Measurements from ENCODE around the gene SGMS1.

SGMS1 gene

DNA sequence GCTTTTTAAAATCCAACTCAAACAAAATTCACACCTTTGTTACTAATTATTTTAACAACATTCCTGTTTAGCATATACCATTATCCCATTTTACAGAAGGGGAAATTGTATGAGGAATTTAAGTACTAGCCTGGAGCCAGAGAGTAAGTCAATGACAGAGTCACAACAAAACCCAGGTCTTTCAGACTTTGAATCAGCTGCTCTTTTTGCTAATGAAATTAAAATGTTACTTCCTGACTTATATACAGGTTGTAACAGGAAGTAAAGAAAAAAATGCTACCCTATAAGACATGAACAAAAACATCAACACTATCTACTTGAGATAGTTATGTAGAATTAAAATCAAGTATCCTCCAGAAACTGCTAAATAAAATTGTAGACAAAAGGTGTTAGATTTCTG lies 289.9 kb downstream of the SGMS1 start:
- no peak for DNase-seq (ENCODE audit: low read depth)

DNA sequence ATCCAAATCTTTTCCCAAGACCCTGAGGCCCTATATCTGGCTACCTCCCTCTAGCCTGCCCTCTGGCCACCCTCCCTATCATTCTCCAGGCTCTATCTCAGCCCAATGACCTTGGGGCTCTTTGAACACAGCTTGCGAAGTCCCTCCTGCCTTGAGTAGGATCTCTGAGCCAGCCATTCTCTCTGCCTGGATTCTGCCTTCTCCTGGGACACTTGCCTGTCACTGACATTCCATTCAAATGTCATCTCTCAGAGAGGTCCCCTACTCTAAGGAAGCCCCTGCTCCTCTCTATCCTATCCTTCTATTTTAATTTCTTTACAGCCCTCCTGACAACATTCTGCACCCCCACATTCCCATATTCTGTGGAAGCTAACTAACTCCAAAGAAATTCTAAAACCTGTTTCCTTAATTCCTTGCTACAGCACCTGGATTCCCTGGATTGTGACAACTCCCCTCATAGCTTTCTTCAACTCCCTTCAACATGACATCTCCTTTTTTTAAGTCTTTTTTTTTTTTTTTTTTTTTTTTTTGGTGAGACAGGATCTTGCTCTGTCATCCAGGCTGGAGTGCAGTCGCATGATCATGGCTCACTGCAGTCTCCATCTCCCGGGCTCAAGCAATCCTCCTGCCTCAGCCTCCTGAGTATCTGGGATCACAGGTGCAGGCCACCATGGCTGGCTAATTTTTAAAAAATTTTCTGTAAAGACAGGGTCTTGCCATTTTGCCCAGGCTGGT lies 291.5 kb downstream of the SGMS1 start:
- DNase-seq (ENCODE audit: low read depth) = no peak

DNA sequence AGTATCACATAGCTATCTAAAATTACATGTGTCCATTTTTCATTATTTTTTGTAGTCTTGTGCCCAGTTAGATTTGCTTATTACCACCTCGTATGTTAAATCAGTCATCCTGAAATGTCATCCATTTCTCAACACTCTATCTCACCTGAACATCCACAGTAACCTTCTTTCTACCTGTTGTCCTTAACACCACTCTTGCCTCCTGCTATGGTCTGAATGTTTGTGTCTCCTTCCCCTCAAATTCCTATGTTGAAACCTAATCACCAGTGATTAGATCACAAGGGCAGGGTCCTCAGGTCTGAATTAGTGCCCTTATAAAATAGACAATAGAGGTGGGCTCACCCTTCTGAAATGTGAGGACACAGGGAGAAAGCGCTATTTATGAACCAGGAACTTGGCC lies 292.3 kb downstream of the SGMS1 start:
- DNase-seq (ENCODE audit: low read depth) = no peak

DNA sequence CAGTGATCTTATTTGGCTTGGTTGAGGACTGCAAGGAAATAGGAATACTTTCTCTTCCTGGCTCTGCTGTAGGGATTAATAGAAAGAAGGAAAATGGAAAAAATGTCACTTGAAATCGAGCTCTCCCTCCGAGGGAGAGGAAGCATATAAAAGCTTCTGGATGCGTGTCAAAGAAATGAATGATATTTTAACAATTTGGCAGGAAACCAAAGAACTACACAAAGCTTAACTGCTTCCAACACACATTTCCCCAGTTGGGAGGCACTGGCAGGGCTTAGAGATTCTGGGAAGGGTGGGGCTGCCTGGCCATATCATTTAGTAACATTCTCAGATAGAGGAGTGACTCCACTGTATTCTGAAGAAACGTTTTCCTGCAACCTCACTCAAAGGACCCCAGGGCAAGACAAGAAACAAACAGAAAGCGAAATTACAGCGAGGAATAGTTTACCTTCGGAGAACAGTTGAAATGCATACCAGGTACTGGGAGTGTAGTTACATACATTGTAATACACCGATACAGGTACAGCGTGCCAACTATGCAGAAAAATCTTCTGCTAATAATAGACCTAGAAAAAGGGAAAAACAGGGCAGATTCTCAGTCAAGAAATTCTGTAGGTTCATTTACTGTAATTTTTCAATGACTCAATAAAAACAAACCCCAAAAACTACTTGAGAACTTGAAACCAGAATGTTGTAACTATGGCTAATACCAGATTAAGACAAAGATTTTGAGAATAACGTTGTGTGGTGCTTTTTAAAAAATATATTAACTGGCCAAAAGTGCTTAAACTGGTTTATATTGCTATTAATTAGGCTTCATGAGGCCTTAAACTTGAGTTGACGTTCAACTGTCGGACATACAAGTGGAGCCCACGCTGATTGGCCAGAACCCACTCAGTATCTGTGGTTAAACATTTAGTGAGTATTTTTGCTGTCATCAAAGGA lies 296.7 kb downstream of the SGMS1 start:
- DNase-seq (ENCODE audit: low read depth) = peak; percentile 83

DNA sequence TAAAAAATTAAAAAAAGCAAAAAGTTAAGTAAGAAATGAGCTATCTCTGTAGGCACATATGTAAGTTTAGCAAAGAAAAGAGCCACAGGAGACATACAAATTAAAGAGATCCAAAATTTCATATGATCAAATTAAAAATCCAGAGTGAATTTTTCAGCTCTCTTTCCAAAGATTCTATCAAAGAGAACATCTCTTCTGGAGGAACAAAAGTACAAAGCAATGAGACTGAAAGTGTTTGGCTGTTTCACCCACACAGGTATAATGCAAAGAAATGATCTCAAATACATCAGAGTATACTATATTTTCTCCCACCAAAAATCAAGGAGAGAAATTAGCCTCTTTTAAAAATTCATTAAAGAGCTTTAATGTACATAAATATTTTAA lies 297.6 kb downstream of the SGMS1 start:
- no peak for DNase-seq (ENCODE audit: low read depth)

DNA sequence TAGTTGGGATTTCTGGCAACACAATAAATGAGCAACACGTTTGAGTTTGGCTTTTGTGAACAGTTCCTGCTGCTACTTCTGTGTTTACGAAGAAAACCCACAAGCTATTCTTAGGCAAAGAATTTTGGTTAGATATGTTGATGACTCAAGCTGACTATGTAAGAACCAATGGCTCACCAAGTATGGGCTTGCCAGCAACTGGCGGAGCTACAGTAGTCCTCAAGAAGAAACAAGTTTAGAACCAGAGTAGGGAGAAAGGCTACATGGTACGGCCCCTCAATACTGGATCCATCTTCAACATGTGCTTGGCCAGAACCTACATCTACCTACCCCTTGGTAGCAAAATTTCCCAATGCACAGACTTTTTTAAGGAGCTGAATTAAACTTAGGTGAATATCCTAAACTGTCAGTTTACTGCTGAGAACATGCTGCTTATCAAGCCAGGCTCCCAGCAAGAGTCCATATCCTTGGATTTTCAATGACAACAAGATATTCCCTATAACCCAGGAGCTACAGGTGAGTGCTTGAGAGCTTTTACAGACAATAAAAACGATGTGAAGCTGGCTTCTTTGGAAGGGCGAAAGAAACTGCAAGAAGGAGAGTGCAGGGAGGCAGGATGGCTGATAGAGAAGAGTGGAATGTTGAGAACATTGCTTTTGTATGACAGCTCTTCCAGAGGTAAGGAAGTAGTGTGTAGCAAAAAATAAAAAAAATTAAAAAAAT lies 298.1 kb downstream of the SGMS1 start:
- peak; percentile 93 for DNase-seq (ENCODE audit: low read depth)

DNA sequence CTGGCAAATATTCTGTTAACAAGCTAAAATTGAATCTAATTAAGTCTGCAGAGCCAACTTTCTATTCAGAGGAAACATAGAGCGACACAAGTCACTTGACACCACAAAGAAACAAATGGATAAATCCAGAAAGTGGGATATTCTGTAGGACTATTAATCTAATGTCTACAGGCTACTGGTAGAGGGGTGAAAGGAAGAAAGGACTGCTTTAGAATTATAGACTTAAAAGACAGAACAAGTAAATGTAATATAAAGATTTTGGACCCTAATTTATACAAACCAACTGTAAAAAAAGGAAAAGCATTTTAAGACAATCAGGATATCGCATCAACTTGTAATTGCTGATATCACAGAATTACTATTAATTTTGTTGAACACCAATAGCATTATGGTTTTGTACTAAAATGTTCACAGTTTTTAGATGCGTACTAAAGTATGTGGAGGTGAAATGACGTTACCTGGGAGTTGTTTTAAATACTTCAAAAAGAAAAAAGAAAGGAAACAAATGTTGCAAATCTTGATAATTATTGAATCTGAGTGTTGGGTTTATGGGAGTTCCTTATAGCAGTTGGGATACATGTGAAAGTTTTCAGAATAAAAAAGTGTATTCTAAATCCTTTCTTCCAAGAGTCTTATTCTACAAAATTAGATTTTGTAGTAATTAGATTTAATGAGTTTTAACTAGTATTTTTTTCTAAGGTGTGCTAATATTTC lies 298.9 kb downstream of the SGMS1 start:
- DNase-seq (ENCODE audit: low read depth) = no peak

DNA sequence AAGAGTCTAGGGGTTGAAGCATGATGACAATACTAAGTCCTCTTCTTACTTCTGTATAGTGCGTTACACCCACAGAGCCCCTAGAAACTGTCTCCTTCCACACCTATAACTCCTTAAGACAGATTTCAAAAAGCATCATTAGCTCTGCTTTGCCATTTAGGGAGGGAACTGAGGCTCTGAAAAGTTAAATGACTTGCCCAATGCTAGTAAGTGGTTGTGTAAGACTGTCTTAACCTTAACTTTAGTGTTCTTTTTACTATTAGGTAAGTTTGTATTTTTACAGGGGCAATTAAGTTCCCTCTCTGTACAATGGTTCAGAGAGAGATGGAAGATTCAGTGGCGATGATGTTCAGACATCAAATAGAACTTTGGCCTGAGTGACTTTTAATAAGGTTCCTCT lies 299.7 kb downstream of the SGMS1 start:
- DNase-seq (ENCODE audit: low read depth) = no peak

DNA sequence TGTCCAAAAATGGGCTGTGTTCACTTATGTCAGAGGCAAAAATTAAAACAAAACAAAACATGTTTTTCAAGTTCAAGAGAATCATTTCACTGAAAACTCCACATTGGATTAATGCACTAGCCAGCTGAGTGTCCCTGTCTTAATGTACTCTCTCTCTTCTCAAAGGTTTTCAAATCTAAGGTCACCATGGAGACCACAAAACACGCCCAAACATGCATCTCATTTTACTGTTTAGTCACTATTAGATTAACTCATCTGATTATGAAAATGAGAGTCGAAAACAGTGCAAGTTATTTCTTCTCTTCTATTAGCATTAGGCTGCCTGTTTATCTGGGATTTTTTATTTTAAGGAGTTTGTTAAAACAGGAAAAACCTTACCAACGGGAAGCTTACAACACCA lies 301.7 kb downstream of the SGMS1 start:
- DNase-seq (ENCODE audit: low read depth) = no peak

DNA sequence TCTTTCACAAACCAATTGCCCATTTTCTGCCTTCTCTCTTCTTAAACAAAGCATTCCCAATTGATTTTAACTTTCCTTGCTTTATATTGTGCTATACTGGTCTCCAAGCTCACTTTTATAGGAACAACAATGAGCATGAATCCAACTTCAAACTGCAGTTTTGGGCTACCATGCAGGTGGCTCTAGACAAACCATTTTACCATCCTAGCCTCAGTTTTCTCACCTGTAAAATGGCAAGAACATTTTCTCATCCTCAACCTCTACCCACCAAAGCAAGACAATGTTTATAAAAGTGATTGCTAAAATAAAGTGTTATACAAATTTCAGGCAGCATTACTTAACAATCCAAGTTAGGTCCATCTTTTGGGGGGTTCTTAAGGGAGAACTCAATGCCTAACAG lies 305.6 kb downstream of the SGMS1 start:
- DNase-seq (ENCODE audit: low read depth) = no peak

DNA sequence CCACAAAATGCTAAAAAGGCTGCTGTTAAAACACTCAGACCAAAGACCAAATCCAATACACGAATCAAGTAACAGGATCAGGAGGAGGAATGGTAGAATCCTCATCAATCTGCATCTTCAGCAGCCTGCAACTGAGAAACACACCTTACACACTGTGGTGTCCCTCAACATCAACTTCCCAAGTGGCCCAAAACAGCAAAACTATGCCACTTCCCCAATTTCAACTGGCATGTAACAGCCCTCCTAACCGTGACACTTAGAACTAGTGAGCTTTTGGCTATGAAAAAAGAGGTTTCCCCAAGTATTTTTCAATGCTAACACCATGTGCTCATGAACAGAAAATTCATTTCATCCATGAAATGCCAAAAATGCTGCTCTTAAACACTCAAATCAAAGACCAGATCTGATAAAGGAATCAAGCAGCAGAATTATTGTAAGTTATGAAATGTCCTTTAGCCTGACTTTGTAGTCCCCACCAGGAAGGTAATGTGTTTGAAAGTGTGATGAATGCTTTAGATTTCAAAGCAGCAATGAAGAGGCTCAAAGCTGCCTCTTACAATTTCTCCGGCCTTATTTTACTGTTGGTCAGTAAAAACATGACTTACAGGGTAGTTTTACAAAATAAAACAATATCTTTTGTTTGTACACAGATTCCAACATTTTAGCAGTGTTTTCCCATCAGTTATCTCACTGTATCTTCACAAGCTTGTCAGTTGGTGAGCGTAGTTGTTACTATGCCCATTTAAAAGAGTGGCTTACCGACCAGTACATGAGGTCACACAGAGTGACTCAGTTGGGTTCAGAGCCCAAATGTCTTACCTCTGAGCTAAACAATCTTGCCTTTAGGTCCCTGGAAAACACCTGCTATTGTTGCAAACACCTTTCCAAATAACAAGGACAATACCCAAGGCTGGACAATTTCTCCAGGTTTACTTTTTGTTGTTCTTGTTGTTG lies 306.8 kb downstream of the SGMS1 start:
- no peak for DNase-seq (ENCODE audit: low read depth)

DNA sequence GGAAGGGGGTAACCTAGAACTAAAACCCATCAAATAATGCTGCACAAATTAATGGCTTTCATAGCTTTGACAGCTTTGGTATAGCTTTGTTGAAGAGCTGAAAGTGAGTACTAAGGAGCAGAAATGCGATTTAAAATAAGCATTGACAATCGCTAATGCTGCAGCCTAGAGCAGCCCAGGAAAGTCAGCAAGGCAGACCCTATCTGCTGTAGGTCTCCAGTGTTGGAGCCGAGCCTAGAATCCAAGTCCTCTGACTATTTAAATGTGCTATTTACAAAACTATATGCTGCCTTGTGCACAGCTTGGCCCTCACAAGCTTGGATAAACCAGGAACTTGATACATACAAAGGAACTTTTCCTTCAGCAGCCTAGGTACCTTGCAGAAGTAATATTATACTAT lies 307.6 kb downstream of the SGMS1 start:
- no peak for DNase-seq (ENCODE audit: low read depth)

DNA sequence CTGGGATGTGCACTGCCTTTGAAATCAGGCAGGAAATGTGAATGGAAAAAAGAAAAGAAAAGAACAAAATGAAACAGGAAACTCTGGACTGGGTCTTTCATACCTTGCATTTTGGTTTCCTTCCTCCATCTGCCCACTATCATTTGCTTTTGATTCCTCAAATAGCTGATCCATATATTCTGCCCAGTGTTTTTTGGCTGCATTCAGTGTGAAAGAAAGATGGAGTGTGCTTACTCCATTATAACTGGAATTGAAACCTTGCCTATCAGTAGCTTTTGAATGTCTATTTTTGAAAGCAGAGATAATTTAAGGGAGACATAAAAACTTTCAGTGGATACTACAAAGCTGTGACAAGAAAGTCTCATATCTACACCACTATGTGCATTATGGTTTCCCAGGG lies 308.3 kb downstream of the SGMS1 start:
- no peak for DNase-seq (ENCODE audit: low read depth)

DNA sequence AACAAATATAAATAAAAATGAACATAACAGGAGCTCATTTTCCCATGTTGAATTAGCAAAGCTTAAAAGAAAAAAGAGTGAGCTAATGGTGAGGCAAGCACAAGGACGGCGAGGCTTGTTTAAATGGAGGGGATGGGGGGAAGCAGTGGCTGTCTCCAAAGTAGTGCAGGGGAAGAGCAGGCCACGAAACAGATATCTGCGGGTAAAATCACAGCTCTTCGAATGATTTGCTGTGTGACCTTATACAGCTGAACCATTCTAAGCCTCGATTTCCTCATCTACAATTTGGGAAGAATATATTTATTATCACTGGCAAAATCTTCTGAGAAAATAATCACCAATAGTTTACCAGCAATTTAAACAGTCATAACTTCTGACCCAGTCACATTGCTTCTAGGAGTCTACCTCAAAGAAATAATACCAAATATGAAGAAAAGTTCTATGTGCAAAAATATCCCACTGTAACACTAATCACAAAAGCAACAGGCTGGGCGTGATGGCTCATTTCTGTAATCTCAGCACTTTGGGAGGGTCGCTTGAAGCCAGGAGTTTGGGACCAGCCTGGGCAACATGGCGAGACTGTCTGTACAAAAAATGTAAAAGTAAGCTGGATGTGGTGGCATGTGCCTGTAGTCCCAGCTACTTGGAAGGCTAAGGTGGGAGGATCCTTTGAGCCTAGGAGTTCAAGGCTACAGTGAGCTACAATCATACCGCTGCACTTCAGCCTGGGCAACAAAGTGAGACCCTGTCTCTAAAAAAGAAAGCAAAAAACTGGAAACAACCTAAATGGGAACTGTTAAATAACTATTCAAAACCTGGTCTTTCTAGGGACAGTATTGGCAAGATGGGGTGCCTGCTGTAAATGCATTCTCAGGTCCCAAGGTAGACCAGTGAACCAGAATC lies 309.3 kb downstream of the SGMS1 start:
- DNase-seq (ENCODE audit: low read depth) = no peak

DNA sequence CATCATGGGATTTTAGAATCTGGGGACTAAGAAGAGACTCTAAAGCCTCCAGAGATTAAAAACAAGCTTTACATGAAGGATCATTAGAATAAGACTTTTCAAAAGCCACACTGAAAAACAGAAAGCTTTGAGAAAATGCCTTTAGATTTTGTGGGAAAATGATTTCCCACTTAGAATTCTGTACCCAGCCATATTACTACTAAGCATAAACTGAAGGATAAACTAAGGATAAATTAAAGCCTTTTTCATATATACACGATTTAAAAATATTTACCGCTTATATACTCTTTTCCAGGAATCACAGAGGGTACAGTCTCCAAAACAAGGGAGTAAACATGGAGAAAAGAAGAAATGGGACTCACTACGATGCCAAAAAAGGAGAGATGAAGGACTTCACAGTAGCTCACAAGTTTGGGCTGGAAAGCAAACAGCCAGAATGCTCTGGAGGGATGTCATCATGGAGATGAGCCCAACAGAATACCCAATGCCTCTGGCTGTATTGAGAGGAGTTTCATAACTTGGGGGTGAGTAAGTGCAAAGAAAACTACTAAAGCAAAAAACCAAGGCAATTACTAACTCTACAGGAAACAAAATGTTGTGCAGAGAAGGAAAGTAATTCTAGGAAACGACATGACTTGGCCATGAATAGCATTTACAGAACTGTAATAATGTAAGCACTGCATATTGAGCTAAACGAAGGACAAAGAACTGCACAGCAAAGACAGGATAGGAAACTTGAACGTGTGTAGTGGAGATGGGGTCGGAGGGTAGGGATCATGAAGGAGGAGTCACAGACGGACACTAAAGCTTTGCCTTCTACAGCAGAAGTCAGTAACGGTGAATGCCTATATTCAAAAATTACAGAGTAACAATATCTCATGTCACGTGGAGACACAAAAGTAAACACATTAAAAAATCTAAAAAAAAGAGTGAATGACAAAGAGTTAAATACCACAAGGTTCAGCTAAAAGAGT lies 311.0 kb downstream of the SGMS1 start:
- DNase-seq (ENCODE audit: low read depth) = peak; percentile 69

DNA sequence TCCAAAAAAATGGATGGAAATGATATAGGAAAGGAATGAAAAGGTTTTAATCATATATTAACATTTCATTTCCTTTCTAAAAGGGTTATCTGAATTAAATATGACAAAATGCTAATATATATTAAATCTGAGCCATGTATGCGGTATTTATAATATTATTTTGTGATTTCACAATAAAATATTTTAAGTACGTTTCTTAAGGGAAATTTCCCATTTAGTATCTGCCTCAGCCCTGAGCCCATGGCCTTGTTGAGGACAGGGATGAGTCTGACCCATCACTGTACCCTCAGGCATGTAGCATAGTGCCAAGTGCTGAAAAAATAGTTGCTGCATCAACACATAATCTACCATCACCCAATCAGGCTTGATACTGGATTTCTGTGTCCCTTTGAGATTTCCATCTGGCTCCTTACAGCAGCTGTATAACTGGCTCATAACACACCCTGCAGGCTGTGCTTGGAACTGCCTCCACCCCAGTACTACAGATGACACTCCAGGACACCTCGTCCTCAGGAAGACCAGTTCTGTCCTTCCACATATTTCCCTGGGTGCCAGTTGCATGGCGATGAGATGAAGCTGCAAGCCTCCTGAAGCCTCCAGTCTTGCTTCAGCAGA lies 313.1 kb downstream of the SGMS1 start:
- no peak for DNase-seq (ENCODE audit: low read depth)

DNA sequence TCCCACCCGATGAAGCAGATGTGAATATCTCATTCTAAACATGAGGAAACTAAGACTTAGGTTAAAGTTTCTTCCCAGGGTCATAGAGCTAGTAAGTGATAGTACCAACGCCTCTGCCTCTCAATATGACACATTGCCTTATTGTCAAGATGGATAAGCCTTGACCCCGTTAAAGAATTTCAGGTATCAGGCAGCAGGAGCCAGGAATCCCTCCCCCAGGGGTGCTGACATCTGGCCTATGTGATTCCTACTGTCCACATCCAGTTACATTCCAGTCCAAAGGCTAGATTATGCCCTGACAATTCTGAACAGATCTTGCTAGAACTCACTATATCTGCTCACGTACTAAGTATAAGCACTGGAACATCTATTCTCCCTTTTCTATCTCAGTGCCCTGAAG lies 314.4 kb downstream of the SGMS1 start:
- no peak for DNase-seq (ENCODE audit: low read depth)

DNA sequence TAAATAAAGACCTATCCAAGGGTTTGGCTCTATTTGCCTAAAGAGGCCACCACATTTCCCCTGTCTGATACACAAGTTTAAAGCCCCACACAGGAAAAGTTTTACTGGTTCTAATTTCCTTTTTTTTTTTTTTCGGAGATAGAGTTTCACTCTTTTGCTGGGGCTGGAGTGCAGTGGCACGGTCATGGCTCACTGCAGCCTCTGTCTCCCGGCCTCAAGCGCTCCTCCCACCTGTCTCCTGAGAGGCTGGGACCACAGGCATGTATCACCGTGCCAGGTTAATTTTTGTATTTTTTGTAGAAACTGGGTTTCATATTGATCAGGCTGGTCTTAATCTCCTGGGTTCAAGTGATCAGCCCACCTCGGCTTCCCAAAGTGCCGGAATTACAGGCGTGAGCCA lies 319.1 kb downstream of the SGMS1 start:
- DNase-seq (ENCODE audit: low read depth) = no peak

Measured in GM04503 (cell line).